Measurements from ENCODE around the gene PCAT7.

DNA sequence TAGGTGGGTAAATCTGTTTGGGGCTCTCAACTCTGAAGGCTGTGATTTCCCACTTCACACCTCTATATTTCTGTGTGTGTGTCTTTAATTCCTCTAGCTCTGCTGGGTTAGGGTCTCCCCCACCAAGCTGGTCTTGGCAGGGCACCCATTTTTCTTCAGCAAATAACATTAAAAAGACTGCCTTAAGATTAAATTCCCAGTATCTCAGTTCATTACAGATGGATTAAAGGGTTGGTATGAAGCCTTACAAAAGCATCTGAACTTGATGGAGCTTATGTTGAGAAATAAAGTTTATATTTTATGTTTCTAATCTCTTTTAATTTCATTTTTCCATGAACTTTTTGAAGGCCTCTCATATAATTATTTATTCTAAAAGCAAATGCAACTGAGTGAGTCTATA lies 11.7 kb downstream of the PCAT7 start:
- TF ChIP-seq SIN3A (IDR thresholded peaks at IDR 0.05; ENCODE audit: borderline replicate concordance in 2 of 2, control insufficient read depth in 1 of 2, low read depth in 2 of 2, low read length in 2 of 2) (no peak), FOXA3 (CRISPR knock-in tag; conservative IDR thresholded peaks at IDR 0.05 in 1 of 2, IDR thresholded peaks at IDR 0.05 in 1 of 2) (no peak)
- TF ChIP-seq, protein P1, sequence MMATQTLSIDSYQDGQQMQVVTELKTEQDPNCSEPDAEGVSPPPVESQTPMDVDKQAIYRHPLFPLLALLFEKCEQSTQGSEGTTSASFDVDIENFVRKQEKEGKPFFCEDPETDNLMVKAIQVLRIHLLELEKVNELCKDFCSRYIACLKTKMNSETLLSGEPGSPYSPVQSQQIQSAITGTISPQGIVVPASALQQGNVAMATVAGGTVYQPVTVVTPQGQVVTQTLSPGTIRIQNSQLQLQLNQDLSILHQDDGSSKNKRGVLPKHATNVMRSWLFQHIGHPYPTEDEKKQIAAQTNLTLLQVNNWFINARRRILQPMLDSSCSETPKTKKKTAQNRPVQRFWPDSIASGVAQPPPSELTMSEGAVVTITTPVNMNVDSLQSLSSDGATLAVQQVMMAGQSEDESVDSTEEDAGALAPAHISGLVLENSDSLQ (IDR thresholded peaks at IDR 0.05) = no peak
- TF ChIP-seq, protein P2, sequence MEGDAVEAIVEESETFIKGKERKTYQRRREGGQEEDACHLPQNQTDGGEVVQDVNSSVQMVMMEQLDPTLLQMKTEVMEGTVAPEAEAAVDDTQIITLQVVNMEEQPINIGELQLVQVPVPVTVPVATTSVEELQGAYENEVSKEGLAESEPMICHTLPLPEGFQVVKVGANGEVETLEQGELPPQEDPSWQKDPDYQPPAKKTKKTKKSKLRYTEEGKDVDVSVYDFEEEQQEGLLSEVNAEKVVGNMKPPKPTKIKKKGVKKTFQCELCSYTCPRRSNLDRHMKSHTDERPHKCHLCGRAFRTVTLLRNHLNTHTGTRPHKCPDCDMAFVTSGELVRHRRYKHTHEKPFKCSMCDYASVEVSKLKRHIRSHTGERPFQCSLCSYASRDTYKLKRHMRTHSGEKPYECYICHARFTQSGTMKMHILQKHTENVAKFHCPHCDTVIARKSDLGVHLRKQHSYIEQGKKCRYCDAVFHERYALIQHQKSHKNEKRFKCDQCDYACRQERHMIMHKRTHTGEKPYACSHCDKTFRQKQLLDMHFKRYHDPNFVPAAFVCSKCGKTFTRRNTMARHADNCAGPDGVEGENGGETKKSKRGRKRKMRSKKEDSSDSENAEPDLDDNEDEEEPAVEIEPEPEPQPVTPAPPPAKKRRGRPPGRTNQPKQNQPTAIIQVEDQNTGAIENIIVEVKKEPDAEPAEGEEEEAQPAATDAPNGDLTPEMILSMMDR (IDR thresholded peaks at IDR 0.05 in 2 of 3, conservative IDR thresholded peaks at IDR 0.05 in 1 of 3; ENCODE audit: insufficient read depth in 2 of 3, low read depth in 1 of 3, low read length in 3 of 3) = no peak

All from K562 (cell line).